Sigmoid colon (tissue), 7 donors: ENCODE results near the gene TFCP2L1. TPM values are rescaled to one million over a fixed set of nuclear protein-coding genes. Genes with fewer than 3 reads are reported as not detected.

ENCODE experiments used
- DNase-seq: peaks from one replicate; pipeline ENCODE4 v3.0.0-alpha.2; 2019
- H3K27ac ChIP-seq, 4 donors: fragments of 200-600 bp; sonication (generic); one replicate each; pipeline ENCODE4 v1.5.1; 2016 to 2019; ENCODE audit warnings: mild to moderate bottlenecking in 1 of 4
- H3K27me3 ChIP-seq, 3 donors: fragments of 200-600 bp; sonication (generic); one replicate each; pipeline ENCODE4 v1.5.1; 2019; ENCODE audit warnings: mild to moderate bottlenecking in 1 of 3
- H3K36me3 ChIP-seq, 4 donors: fragments of 200-600 bp; sonication (generic); one replicate each; pipeline ENCODE4 v1.5.1; 2016 to 2019
- H3K4me1 ChIP-seq, 4 donors: fragments of 200-600 bp; sonication (generic); one replicate each; pipeline ENCODE4 v1.5.1; 2017 to 2019
- H3K4me3 ChIP-seq, 4 donors: fragments of 200-600 bp; sonication (generic); one replicate each; pipeline ENCODE4 v1.5.1; 2017 to 2019; ENCODE audit warnings: mild to moderate bottlenecking in 2 of 4, moderate library complexity in 1 of 4
- H3K9me3 ChIP-seq, 4 donors: fragments of 200-600 bp in 3 of 4; sonication (generic) in 3 of 4; one replicate each; pipeline versions ENCODE4 v1.5.1 to v1.6.1; 2013 to 2019
- EP300 ChIP-seq, 4 donors: sonication (generic); formaldehyde crosslinking; IDR thresholded peaks; one replicate each; pipeline ENCODE4 v1.6.1; 2017; ENCODE audit warnings: antibody characterized with exemption in 4 of 4
- POLR2A ChIP-seq, 2 donors: fragments of 450-650 bp; IDR thresholded peaks; one replicate each; pipeline ENCODE4 v1.6.1; 2016; ENCODE audit warnings: antibody characterized with exemption in 2 of 2, mild to moderate bottlenecking in 2 of 2, moderate library complexity in 2 of 2
- POLR2AphosphoS5 ChIP-seq, 4 donors: sonication (generic); formaldehyde crosslinking; IDR thresholded peaks; one replicate each; pipeline ENCODE4 v1.6.1; 2017; ENCODE audit warnings: antibody characterized with exemption in 4 of 4
- WGBS, 2 donors: extraction: QIAGEN DNeasy Blood & Tissue Kit; methylation state at CpG; one replicate each; pipeline ENCODE4 v1.1.7; 2013; 5-methylcytosine and 5-hydroxymethylcytosine counted together
- intact Hi-C: fragments of 100-400 bp; cut with DNase I; formaldehyde crosslinking; loops from one replicate; pipeline ENCODE4 v1.15.1; 2023
- polyA plus RNA-seq, 3 donors: library from polyadenylated mRNA; stranded (reverse); fragments of 200-250 nt; gene quantifications; one replicate each; pipeline ENCODE4 v1.2.3, GENCODE V29; 2013
- total RNA-seq, 4 donors: library from RNA; depleted of rRNA; stranded (reverse); fragments of >200 nt; gene quantifications; one replicate each; pipeline ENCODE4 v1.1.0, GENCODE V29; 2016
- TF ChIP-seq, protein P1 (sequence below), 4 experiments: fragments of 450-650 bp in 3 of 4; fragments of 200-600 bp in 1 of 4; IDR thresholded peaks; one replicate each; pipeline ENCODE4 v1.5.1; 2016 to 2019; ENCODE audit warnings: antibody characterized with exemption in 4 of 4, mild to moderate bottlenecking in 3 of 4, moderate library complexity in 2 of 4
- donor health status: healthy with polysubstance abuse.
- donor health status: Bipolar disorder and iron deficiency.
- donor health status: healthy.

Gene TFCP2L1
- total and polyA plus RNA-seq, 7 donors, result 0.14 to 35.5 (median 0.55) TPM

DNA sequence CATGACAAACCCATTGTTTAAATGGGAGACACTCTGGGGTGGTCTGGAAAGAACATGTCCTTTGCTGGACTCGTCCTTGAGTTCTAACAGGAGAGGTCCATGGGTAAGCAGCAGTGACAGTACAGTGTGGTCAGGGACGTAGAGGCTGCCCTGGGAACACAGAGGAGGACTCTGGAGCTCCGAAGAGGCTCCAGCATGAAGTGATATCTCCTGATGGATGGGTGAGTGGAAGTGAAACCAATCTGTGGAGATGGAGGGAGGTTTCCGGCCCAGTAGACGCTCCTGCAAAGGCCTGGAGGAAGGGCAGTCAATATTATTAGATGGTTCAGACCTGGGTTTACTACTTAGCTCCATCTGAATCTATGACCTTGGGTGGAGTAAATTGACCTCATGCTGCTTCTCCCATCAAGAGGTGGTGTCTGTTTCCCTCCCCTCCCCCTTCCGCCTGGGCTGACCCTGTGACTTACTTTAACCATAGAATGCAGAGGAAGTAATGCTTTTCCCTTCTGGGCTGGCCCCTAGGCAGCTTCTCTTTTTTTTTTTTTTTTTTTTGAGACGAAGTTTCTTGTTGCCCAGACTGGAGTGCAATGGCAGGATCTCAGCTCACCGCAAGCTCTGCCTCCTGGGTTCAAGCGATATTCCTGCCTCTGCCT is 2.3 kb upstream of the TFCP2L1 start:
- no peak for TF ChIP-seq EP300 (IDR thresholded peaks at IDR 0.05)
- no peak for TF ChIP-seq POLR2AphosphoS5 (IDR thresholded peaks at IDR 0.05)
- TF ChIP-seq POLR2A (IDR thresholded peaks at IDR 0.05), result no peak
- TF ChIP-seq, protein P1, sequence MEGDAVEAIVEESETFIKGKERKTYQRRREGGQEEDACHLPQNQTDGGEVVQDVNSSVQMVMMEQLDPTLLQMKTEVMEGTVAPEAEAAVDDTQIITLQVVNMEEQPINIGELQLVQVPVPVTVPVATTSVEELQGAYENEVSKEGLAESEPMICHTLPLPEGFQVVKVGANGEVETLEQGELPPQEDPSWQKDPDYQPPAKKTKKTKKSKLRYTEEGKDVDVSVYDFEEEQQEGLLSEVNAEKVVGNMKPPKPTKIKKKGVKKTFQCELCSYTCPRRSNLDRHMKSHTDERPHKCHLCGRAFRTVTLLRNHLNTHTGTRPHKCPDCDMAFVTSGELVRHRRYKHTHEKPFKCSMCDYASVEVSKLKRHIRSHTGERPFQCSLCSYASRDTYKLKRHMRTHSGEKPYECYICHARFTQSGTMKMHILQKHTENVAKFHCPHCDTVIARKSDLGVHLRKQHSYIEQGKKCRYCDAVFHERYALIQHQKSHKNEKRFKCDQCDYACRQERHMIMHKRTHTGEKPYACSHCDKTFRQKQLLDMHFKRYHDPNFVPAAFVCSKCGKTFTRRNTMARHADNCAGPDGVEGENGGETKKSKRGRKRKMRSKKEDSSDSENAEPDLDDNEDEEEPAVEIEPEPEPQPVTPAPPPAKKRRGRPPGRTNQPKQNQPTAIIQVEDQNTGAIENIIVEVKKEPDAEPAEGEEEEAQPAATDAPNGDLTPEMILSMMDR (IDR thresholded peaks at IDR 0.05), result no peak
- no peaks in the 10 kb centered on the region for H3K9me3 ChIP-seq
- WGBS, 2 donors, result 81 to 90% methylated on average over 9 of the region's 9 CpGs
- intact Hi-C loops, result no loop called here
- H3K27ac ChIP-seq, result no peak overlapping the region
- no peak for DNase-seq
- H3K4me3 ChIP-seq, result no peak overlapping the region
- H3K36me3 ChIP-seq, result no peaks in the 10 kb centered on the region
- H3K27me3 ChIP-seq, result peaks cover 10 to 42% (median 32%) of the 10 kb centered on the region in 3 donors
- H3K4me1 ChIP-seq, result peaks cover 0 to 15% (median 12%) of the 10 kb centered on the region in 4 donors

DNA sequence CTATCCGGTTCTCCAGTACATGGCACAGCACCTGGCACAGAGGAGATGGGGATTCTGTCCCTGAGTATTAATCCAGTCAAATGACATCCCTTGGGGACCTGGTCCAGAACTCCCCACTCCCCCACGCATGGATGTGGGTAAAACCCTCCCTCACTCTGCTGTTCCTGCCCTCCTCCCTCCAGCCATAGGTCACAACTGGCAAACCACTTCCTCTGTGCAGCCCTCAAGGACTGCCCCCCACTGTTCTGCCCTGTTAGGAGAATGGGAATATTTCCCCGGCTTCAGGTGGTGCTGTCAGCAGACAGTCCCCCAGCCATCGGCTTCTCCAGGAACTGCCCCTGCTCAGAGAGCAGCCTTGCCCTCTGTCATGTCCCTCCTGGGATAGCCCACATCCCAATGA is 1.5 kb upstream of the TFCP2L1 start:
- intact Hi-C loops, result no loop called here
- peaks cover 10 to 47% (median 32%) of the 10 kb centered on the region in 3 donors for H3K27me3 ChIP-seq
- no peak overlapping the region for H3K4me3 ChIP-seq
- no peak for TF ChIP-seq POLR2AphosphoS5 (IDR thresholded peaks at IDR 0.05)
- TF ChIP-seq POLR2A (IDR thresholded peaks at IDR 0.05), result no peak
- no peak for TF ChIP-seq EP300 (IDR thresholded peaks at IDR 0.05)
- no peaks in the 10 kb centered on the region for H3K36me3 ChIP-seq
- H3K27ac ChIP-seq, result no peak overlapping the region
- no peak for DNase-seq
- H3K4me1 ChIP-seq, result peaks cover 0 to 15% (median 12%) of the 10 kb centered on the region in 4 donors
- WGBS, 2 donors, result 78 to 80% methylated on average over 4 of the region's 4 CpGs
- no peaks in the 10 kb centered on the region for H3K9me3 ChIP-seq

DNA sequence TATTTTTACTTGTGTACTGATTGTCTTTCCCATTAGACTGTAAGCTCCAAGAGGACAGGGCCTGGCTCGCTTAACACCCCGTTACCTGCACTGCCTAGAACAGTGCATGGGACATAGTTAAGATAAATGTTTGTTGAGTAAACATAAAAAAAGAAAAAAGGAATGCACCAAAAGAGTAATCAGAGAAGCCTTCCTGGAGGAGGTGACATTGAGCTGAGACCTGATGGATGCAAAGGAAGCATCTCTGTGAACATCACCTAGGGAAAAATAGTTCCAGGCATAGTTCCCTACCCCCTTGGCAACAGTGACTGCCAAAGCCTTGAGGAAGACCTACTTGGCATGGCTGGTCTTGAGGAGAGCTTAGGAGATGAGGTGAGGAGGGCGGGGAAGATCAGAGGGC is 924 bp upstream of the TFCP2L1 start:
- no peak overlapping the region for H3K27ac ChIP-seq
- H3K27me3 ChIP-seq, result peaks cover 10 to 51% (median 32%) of the 10 kb centered on the region in 3 donors
- WGBS, 2 donors, result 71 to 95% methylated on average over 3 of the region's 3 CpGs
- TF ChIP-seq EP300 (IDR thresholded peaks at IDR 0.05) (no peak), POLR2AphosphoS5 (IDR thresholded peaks at IDR 0.05) (no peak), POLR2A (IDR thresholded peaks at IDR 0.05) (no peak)
- TF ChIP-seq, protein P1 (IDR thresholded peaks at IDR 0.05), result no peak
- no peak overlapping the region for H3K4me3 ChIP-seq
- H3K9me3 ChIP-seq, result no peaks in the 10 kb centered on the region
- no peak for DNase-seq
- H3K4me1 ChIP-seq, result peaks cover 0 to 15% (median 12%) of the 10 kb centered on the region in 4 donors
- H3K36me3 ChIP-seq, result no peaks in the 10 kb centered on the region
- intact Hi-C loops, result no loop called here

DNA sequence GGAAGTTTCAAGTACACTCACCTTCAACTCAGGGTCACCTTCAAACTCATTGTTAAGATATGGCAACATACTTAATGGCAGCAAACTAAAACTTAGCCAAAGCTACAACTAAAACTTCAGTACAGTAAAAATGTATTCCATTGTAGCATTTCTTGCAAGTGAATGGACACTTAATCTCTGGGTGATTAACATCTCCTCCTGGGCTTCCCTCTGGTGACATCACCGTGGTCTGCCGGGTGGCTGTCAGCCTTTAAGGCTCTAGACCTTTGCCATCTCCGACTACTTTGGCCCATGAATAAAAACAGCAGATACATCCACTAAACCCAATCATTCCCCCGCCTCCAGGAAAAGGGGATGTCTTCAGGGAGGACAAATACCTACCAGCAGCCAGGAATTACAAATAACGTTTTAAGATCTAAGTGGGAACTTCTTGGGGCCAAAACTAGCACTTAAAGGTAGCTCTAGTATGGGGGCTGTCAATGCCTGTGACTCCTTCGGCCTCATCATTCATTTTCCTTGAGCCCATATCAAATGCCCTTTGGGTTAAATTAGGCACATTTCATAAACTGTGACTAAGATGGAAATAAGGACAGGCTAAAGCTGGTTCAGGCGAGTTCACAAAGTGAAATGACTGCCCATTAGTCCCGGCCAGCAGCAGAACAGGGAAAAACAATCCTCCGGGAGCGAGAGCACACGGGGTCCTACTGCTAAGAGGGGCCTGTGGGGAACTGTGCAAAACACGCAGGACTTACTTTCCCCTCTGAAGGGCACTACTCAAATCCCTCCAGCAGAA is 1.1 kb downstream of the TFCP2L1 start:
- TF ChIP-seq, protein P1 (IDR thresholded peaks at IDR 0.05), result no peak
- no peak for TF ChIP-seq EP300 (IDR thresholded peaks at IDR 0.05)
- no peak for TF ChIP-seq POLR2AphosphoS5 (IDR thresholded peaks at IDR 0.05)
- no peak for TF ChIP-seq POLR2A (IDR thresholded peaks at IDR 0.05)
- WGBS, 2 donors, result 9 to 47% methylated on average over 12 of the region's 12 CpGs
- H3K36me3 ChIP-seq, result no peaks in the 10 kb centered on the region
- intact Hi-C loops, result no loop called here
- peaks cover 10 to 51% (median 32%) of the 10 kb centered on the region in 3 donors for H3K27me3 ChIP-seq
- DNase-seq, result no peak
- H3K4me3 ChIP-seq, result peak overlapping the region in 3 of 4 donors; percentile 33 to 42 (median 38)
- no peaks in the 10 kb centered on the region for H3K9me3 ChIP-seq
- peaks cover 0 to 15% (median 12%) of the 10 kb centered on the region in 4 donors for H3K4me1 ChIP-seq
- peak overlapping the region in 1 of 4 donors; percentile 31 for H3K27ac ChIP-seq

DNA sequence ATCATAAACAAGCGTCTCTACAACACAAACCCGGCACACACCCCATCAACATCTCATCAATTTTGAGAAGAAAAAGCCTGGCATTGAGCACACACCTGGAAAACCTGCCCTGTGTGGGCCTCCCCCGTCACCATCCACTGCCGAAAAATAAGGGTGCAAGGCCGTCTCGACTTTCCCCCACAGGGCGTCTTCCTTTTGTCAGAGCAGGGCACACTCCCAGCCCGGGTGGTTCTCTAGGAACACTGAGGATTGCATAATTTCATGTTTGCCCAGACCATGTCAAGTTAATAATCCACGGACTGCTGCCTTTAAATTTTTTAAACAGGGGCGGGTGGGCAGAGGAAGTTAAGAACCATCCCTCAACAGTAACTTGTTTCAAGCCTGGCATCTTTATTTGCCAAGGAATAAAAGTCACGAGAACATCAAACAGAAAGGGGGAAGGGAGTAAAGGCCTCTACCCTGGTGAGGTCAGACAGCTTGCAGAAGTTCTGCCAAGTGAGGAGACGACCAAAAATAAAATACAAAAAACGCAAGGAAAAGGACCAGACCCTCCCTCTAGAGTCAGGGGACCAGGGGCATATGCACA is 2.1 kb downstream of the TFCP2L1 start:
- Histone ChIP-seq H3K4me1 (peaks cover 0 to 15% (median 12%) of the 10 kb centered on the region in 4 donors), H3K4me3 (no peak overlapping the region), H3K27ac (no peak overlapping the region), H3K36me3 (no peaks in the 10 kb centered on the region), H3K27me3 (peaks cover 10 to 51% (median 32%) of the 10 kb centered on the region in 3 donors), H3K9me3 (no peaks in the 10 kb centered on the region)
- no peak for TF ChIP-seq POLR2A (IDR thresholded peaks at IDR 0.05)
- TF ChIP-seq EP300 (IDR thresholded peaks at IDR 0.05), result no peak
- no peak for TF ChIP-seq POLR2AphosphoS5 (IDR thresholded peaks at IDR 0.05)
- TF ChIP-seq, protein P1 (IDR thresholded peaks at IDR 0.05), result no peak
- intact Hi-C loops, result no loop called here
- DNase-seq, result no peak
- WGBS, 2 donors, result 11 to 65% methylated on average over 13 of the region's 13 CpGs
